Esophagus muscularis mucosa (tissue), 4 donors: ENCODE data around the gene ANKRD34C. TPM values are rescaled to one million over a fixed set of nuclear protein-coding genes. Genes with fewer than 3 reads are reported as not detected.

Source experiments
- DNase-seq: peaks from one replicate; pipeline ENCODE4 v3.0.0-alpha.2; 2017; ENCODE audit errors: extremely low spot score
- H3K27ac ChIP-seq, 4 donors: fragments of 200-600 bp; sonication (generic); replicated peaks in 1 of 4; 1 replicate in 3 of 4; 2 replicates in 1 of 4; pipeline ENCODE4 v1.5.1; 2016 to 2019; ENCODE audit warnings: mild to moderate bottlenecking in 1 of 4
- H3K27me3 ChIP-seq, 4 donors: fragments of 200-600 bp; sonication (generic); one replicate each; pipeline versions ENCODE4 v1.5.1 to v1.6.0; 2016 to 2019
- H3K36me3 ChIP-seq, 4 donors: fragments of 200-600 bp; sonication (generic); one replicate each; pipeline ENCODE4 v1.5.1; 2016 to 2019
- H3K4me1 ChIP-seq, 4 donors: fragments of 200-600 bp; sonication (generic); one replicate each; pipeline ENCODE4 v1.5.1; 2016 to 2019
- H3K4me3 ChIP-seq, 4 donors: fragments of 200-600 bp; sonication (generic); 1 replicate in 2 of 4; 2 replicates in 2 of 4; pipeline ENCODE4 v1.5.1; 2016 to 2019; ENCODE audit warnings: mild to moderate bottlenecking in 4 of 4, moderate library complexity in 1 of 4
- H3K9me3 ChIP-seq, 4 donors: fragments of 200-600 bp; sonication (generic); 1 replicate in 3 of 4; 2 replicates in 1 of 4; pipeline ENCODE4 v1.5.1; 2016 to 2019
- CTCF ChIP-seq, 3 experiments: fragments of 200-600 bp in 2 of 3; fragments of 450-650 bp in 1 of 3; sonication (generic) in 2 of 3; IDR thresholded peaks; one replicate each; pipeline ENCODE4 v1.5.1; 2017 to 2019; ENCODE audit warnings: antibody characterized with exemption in 3 of 3, mild to moderate bottlenecking in 2 of 3, moderate library complexity in 1 of 3
- EP300 ChIP-seq: sonication (generic); formaldehyde crosslinking; IDR thresholded peaks from one replicate; pipeline ENCODE4 v1.6.1; 2017; ENCODE audit warnings: antibody characterized with exemption
- POLR2A ChIP-seq: fragments of 450-650 bp; IDR thresholded peaks from one replicate; pipeline ENCODE4 v1.6.1; 2017; ENCODE audit warnings: antibody characterized with exemption, moderate library complexity, mild to moderate bottlenecking, low read depth
- POLR2AphosphoS5 ChIP-seq, 2 donors: sonication (generic); formaldehyde crosslinking; IDR thresholded peaks; one replicate each; pipeline ENCODE4 v1.6.1; 2017; ENCODE audit warnings: antibody characterized with exemption in 2 of 2
- WGBS: methylation state at CpG from one replicate; pipeline ENCODE4 v1.1.5; 2018; 5-methylcytosine and 5-hydroxymethylcytosine counted together
- intact Hi-C: fragments of 100-400 bp; cut with DNase I; formaldehyde crosslinking; loops from one replicate; pipeline ENCODE4 v1.15.1; 2023
- total RNA-seq, 4 donors: library from RNA; depleted of rRNA; stranded (reverse); fragments of >200 nt; gene quantifications; one replicate each; pipeline versions ENCODE4 v1.1.0 to v1.2.1, GENCODE V29; 2016

ANKRD34C gene
- total RNA-seq, 4 donors from 2014 or later = not detected

GRCh38 chr15:79322306-79322705, 39.8 kb downstream of the ANKRD34C start:
- no peaks in the 10 kb centered on the region for H3K27me3 ChIP-seq
- H3K36me3 ChIP-seq = peaks cover 17 to 77% (median 32%) of the 10 kb centered on the region in 4 donors
- H3K27ac ChIP-seq = no peak overlapping the region
- no peaks in the 10 kb centered on the region for H3K9me3 ChIP-seq
- WGBS = 100% methylated on average over 2 of the region's 3 CpGs
- no peak for TF ChIP-seq POLR2A
- no peak for TF ChIP-seq POLR2AphosphoS5 (IDR thresholded peaks at IDR 0.05)
- TF ChIP-seq CTCF (IDR thresholded peaks at IDR 0.05) = no peak
- no peak for TF ChIP-seq EP300
- peak; percentile 79 for DNase-seq
- H3K4me1 ChIP-seq = no peaks in the 10 kb centered on the region
- intact Hi-C loops = no loop called here
- H3K4me3 ChIP-seq = no peak overlapping the region

- WGBS = 68% methylated on average over 6 of the region's 6 CpGs
- H3K4me3 ChIP-seq = no peak overlapping the region
- H3K27ac ChIP-seq = no peak overlapping the region
- no peaks in the 10 kb centered on the region for H3K4me1 ChIP-seq
- peak; percentile 57 for DNase-seq
- no peak for TF ChIP-seq POLR2AphosphoS5 (IDR thresholded peaks at IDR 0.05)
- no peak for TF ChIP-seq POLR2A
- no peak for TF ChIP-seq EP300
- no peak for TF ChIP-seq CTCF (IDR thresholded peaks at IDR 0.05)
- intact Hi-C loops = no loop called here
- H3K36me3 ChIP-seq = peaks cover 17 to 71% (median 27%) of the 10 kb centered on the region in 4 donors
- H3K9me3 ChIP-seq = no peaks in the 10 kb centered on the region
- H3K27me3 ChIP-seq = no peaks in the 10 kb centered on the region
Measured at GRCh38 chr15:79322945-79323344, 40.4 kb downstream of the ANKRD34C start.

- H3K4me3 ChIP-seq = no peak overlapping the region
- no peaks in the 10 kb centered on the region for H3K4me1 ChIP-seq
- peaks cover 0 to 23% (median 0%) of the 10 kb centered on the region in 4 donors for H3K36me3 ChIP-seq
- TF ChIP-seq CTCF (IDR thresholded peaks at IDR 0.05) (no peak), EP300 (no peak), POLR2AphosphoS5 (IDR thresholded peaks at IDR 0.05) (no peak), POLR2A (no peak)
- intact Hi-C loops = no loop called here
- no peak overlapping the region for H3K27ac ChIP-seq
- DNase-seq = peak; percentile 55
- H3K27me3 ChIP-seq = no peaks in the 10 kb centered on the region
- H3K9me3 ChIP-seq = no peaks in the 10 kb centered on the region
- WGBS = 68% methylated on average over 2 of the region's 2 CpGs
Measured at GRCh38 chr15:79329171-79329611, 46.7 kb downstream of the ANKRD34C start.

Other genes starting within 250 kb of the ANKRD34C start
- gene RASGRF1, start 191.9 kb upstream of the ANKRD34C start, total RNA-seq = under 1 TPM in 2 of 4 donors, not detected in 2; 0.17 to 0.23 TPM
- 10 to 100 TPM; 17.9 to 26.5 (median 23.5) TPM for gene TMED3, start 28.4 kb downstream of the ANKRD34C start, total RNA-seq
- gene MINAR1, start 149.6 kb downstream of the ANKRD34C start, total RNA-seq = under 1 TPM; 0.13 to 0.75 (median 0.46) TPM